SU-DHL-6 (cell line): ENCODE data around the gene PAGE2.
"Not testable (repeated sequence)": the region's sequence is repeated elsewhere in the genome, so short reads cannot be mapped to it uniquely, and the experiment has no call there.

Experiments
- H2AFZ ChIP-seq: fragments of 200-600 bp; sonication (generic); 2 replicates; pipeline ENCODE4 v1.6.1; 2014; ENCODE audit warnings: low read depth, mild to moderate bottlenecking, moderate library complexity, mixed read lengths, antibody characterized with exemption, low read length; ENCODE audit not compliant: severe bottlenecking
- H3F3A ChIP-seq: fragments of 200-600 bp; shearing (Covaris generic); 2 replicates; pipeline ENCODE4 v1.6.0; 2016; ENCODE audit warnings: antibody characterized with exemption, mild to moderate bottlenecking; ENCODE audit not compliant: insufficient read depth
- H3K27ac ChIP-seq: fragments of 200-600 bp; sonication (generic); 2 replicates; pipeline ENCODE4 v1.5.1; 2016; ENCODE audit warnings: low read depth, mild to moderate bottlenecking, low read length, moderate library complexity, mixed read lengths
- H3K27me3 ChIP-seq: fragments of 200-600 bp; sonication (generic), shearing (Covaris generic); 2 replicates; pipeline ENCODE4 v1.6.0; 2014; ENCODE audit warnings: mild to moderate bottlenecking, low read length
- H3K36me3 ChIP-seq: fragments of 200-600 bp; sonication (generic); 2 replicates; pipeline ENCODE4 v1.6.1; 2014; ENCODE audit warnings: mild to moderate bottlenecking, low read length, mixed read lengths
- H3K4me2 ChIP-seq: fragments of 300-600, 200-600 bp; shearing (Covaris generic), sonication (generic); 2 replicates; pipeline ENCODE4 v1.6.0; 2014; ENCODE audit warnings: low read length, low read depth, mild to moderate bottlenecking; ENCODE audit not compliant: poor library complexity, severe bottlenecking
- H3K4me3 ChIP-seq: fragments of 200-600 bp; sonication (generic); 2 replicates; pipeline ENCODE4 v1.5.1; 2014; ENCODE audit warnings: antibody characterized with exemption, low read length, mild to moderate bottlenecking, mixed read lengths; ENCODE audit not compliant: insufficient read depth, poor library complexity, severe bottlenecking
- H3K79me2 ChIP-seq: fragments of 200-600 bp; sonication (generic); 2 replicates; pipeline ENCODE4 v1.6.1; 2014; ENCODE audit warnings: mild to moderate bottlenecking, low read length, moderate library complexity; ENCODE audit not compliant: insufficient read depth
- H3K9ac ChIP-seq: fragments of 200-600 bp; sonication (generic); 2 replicates; pipeline ENCODE4 v1.7.0; 2014; ENCODE audit warnings: mild to moderate bottlenecking, low read length
- H3K9me2 ChIP-seq: fragments of 200-600 bp; sonication (generic); replicated peaks from 2 replicates; pipeline ENCODE4 v1.6.1; 2014; ENCODE audit warnings: low read length; ENCODE audit not compliant: insufficient read depth
- H3K9me3 ChIP-seq: fragments of 200-600 bp; sonication (generic); 2 replicates; pipeline ENCODE4 v1.6.1; 2014; ENCODE audit warnings: low read length, mixed read lengths; ENCODE audit not compliant: insufficient read depth
- H4K20me1 ChIP-seq: fragments of 200-600 bp; sonication (generic); 2 replicates; pipeline ENCODE4 v1.6.1; 2014; ENCODE audit warnings: low read depth, mild to moderate bottlenecking, antibody characterized with exemption, low read length, moderate library complexity, mixed read lengths
- CTCF ChIP-seq: fragments of 200-600 bp; sonication (generic); IDR thresholded peaks from one replicate; pipeline ENCODE4 v1.5.1; 2017; ENCODE audit warnings: antibody characterized with exemption, mild to moderate bottlenecking, low read length, moderate library complexity; ENCODE audit not compliant: insufficient read depth, poor library complexity, severe bottlenecking
- EZH2phosphoT487 ChIP-seq: fragments of 200-600 bp; sonication (generic), shearing (Covaris generic); conservative IDR thresholded peaks from 2 replicates; pipeline ENCODE4 v1.6.1; 2018; ENCODE audit warnings: mild to moderate bottlenecking, antibody characterized with exemption, low read length, moderate library complexity, mixed read lengths

The PAGE2 gene

DNA sequence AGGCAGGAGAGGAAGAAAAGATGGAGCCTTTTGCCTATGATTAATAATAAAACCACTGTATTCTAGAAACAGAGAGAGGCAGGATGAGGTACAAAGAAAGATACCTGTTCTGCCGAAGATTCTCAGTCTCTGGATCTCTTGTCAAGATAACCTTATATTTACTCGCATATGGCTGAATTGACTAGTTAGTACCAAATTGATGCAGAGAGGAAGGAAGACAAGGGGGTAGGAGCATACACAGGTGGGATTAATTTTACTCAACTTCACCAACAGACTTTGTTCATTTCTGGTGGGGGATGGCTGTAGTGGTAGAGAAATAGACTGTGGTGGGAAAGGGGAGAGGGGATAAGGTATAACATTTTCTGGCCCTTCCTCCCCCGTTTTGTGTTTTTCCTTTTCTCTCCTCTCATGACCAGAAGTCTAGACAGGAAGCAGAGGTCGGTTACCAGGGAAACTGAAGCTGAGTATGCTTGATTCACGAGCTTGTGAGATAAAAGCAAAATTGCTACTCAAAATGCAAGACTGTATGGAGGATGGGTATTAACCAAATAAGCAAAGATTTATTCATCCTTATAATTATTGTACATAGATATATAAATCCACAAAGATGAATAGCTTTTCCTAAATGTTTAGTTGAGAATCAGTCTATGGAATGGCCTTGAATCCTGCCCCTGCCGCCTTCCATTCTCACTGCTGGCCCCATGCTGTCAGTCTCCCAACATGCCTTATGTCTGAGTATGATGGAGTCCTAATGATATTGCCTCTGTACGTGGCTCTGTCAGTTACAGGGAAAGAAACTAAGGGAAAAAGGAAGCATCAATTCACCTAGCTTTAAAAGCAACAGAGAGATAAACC is 31.8 kb upstream of the PAGE2 start:
- no peaks in the 10 kb centered on the region for H3F3A ChIP-seq
- no peaks in the 10 kb centered on the region for H3K9me2 ChIP-seq
- no peaks in the 10 kb centered on the region for H3K27me3 ChIP-seq
- H3K27ac ChIP-seq = no peak overlapping the region
- H3K36me3 ChIP-seq = no peaks in the 10 kb centered on the region
- no peaks in the 10 kb centered on the region for H3K79me2 ChIP-seq
- H3K9me3 ChIP-seq = no peaks in the 10 kb centered on the region
- TF ChIP-seq EZH2phosphoT487 (no peak), CTCF (no peak)
- H3K4me2 ChIP-seq = peak overlapping the region; percentile 10
- H3K9ac ChIP-seq = no peak overlapping the region
- no peak overlapping the region for H2AFZ ChIP-seq
- H4K20me1 ChIP-seq = no peaks in the 10 kb centered on the region
- no peak overlapping the region for H3K4me3 ChIP-seq

GRCh38 chrX:55057675-55058249 is 31.1 kb upstream of the PAGE2 start:
- Histone ChIP-seq H3K79me2 (no peaks in the 10 kb centered on the region), H3K4me3 (no peak overlapping the region), H2AFZ (no peak overlapping the region), H3K9ac (no peak overlapping the region), H3K9me3 (no peaks in the 10 kb centered on the region), H3K36me3 (no peaks in the 10 kb centered on the region), H3K27ac (no peak overlapping the region), H3K9me2 (no peaks in the 10 kb centered on the region), H3K4me2 (peak overlapping the region; percentile 10), H3K27me3 (no peaks in the 10 kb centered on the region), H4K20me1 (no peaks in the 10 kb centered on the region), H3F3A (no peaks in the 10 kb centered on the region)
- no peak for TF ChIP-seq EZH2phosphoT487
- peak; percentile 49 for TF ChIP-seq CTCF

- not testable (repeated sequence) for H3K9me2 ChIP-seq
These were observed 21.6 kb upstream of the PAGE2 start for GRCh38 chrX:55067180-55067579.

GRCh38 chrX:55072286-55072685 is 16.5 kb upstream of the PAGE2 start:
- H3K27ac ChIP-seq = no peak overlapping the region
- no peak overlapping the region for H3K4me2 ChIP-seq
- H3K9me2 ChIP-seq = no peaks in the 10 kb centered on the region
- no peaks in the 10 kb centered on the region for H3K27me3 ChIP-seq
- H3K36me3 ChIP-seq = no peaks in the 10 kb centered on the region
- no peak overlapping the region for H3K4me3 ChIP-seq
- no peak overlapping the region for H3K9ac ChIP-seq
- no peaks in the 10 kb centered on the region for H4K20me1 ChIP-seq
- H3K9me3 ChIP-seq = no peaks in the 10 kb centered on the region
- no peak overlapping the region for H2AFZ ChIP-seq
- no peaks in the 10 kb centered on the region for H3K79me2 ChIP-seq
- H3F3A ChIP-seq = no peaks in the 10 kb centered on the region
- TF ChIP-seq CTCF = no peak
- TF ChIP-seq EZH2phosphoT487 = no peak

More at GRCh38 chrX:55067180-55067579, 21.6 kb upstream of the PAGE2 start:
- not testable (repeated sequence) for H3K9me3 ChIP-seq, H3K4me2 ChIP-seq, H4K20me1 ChIP-seq, H3F3A ChIP-seq, H3K79me2 ChIP-seq, H3K4me3 ChIP-seq, H3K27ac ChIP-seq, H3K9ac ChIP-seq, H2AFZ ChIP-seq, H3K36me3 ChIP-seq, H3K27me3 ChIP-seq
